ENCODE measurements around the gene ASPG.
A peak's percentile ranks its signal among the peaks of the same experiment; 100 is the strongest.

ASPG gene

DNA sequence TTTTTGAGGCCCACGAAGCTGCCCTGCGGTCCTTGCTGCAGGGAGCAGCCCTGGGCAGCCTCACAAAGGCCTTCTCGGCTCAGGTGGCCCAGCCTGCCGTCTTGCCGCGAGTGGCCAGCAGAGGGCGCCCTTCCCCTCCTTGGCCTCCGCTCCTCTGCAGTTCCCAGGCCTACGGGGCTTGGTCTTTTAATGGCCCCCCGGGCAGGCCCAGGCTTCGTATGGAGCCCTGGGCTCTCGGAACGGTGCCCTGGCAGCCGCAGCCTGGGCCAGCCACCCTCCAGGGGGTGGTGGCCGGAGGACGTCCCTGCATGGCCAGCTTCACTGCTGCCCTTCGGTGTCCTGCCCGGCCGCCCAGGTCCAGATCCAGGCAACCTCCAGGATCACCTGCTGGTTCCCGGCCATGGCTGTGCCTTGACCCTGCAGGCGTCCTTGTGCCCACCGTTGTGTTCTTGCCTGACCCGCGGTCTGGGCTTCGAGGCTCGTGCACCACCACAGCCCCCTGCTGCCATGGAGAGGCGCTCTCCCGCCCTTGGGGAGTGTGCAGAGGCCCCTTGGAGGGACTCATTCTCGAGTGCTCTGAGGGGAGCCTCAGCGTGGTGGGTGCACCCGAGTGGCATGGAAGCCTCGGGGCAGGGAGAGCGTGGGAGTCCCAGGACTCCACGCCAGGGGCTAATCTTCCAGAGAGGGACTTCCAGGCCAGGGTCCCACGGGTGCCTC, 9.4 kb downstream of the ASPG start:
- DNase-seq = peak; percentile 53

- no peak for DNase-seq
Observed at GRCh38 chr14:104095426-104096310, 10.2 kb downstream of the ASPG start.

DNA sequence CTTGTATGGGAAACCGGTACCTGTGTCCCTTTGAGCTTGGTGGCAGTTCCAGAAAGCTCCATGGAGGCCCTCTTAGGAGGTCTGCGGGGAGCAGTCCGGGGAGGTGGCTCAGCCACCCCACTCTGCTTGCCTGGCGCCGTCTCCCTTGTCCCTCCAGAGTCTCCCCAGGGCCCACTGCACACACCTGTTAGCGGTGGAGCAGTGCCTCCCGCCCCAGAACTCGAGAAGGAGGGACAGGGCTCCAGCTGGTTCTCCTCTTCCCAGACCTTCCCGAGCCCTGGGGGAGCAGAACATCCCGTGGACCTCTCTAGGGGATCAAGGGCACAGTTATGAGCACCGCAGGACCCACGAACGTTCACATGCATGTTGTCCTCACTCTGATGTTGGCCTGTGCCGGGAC, 10.8 kb downstream of the ASPG start:
- DNase-seq = no peak

GRCh38 chr14:104096751-104097700, 11.5 kb downstream of the ASPG start:
- no peak for DNase-seq

DNA sequence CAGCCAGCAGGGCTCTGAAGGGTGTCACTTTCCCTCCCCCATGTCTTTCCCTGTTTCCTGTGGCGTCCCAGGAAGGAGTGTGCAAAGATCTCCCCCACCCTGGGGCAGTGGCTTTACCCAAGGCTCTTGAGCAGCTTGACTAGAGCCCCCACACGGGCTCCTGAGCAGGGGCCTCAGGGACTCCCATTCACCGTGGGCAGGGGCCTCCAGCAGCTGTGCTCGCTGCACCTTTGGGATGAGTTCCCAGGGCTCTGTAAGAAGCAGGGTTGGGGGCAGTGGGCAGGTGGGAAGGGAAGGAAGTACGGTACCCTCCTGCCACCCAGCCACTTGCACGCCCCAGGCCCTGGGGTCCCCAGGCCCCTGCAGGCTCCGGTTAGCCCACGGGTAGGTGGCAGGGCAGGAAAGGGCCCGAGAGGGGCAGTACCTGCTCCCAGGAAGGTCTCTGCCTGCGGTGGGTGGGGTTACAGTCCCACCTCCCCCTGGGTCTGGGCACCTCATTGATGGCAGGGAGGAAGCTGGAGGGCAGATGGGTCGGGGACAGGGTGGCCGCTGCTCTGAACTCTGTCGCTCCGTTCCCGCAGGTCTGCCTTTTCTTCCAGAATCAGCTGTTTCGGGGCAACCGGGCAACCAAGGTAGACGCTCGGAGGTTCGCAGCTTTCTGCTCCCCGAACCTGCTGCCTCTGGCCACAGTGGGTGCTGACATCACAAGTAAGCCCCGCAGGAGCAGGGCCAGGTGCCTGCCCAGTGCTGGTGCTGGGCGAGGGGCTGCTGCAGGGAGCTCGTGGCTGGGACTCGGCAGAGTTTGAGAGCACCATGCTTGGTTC, 13.0 kb downstream of the ASPG start:
- no peak for DNase-seq

DNA sequence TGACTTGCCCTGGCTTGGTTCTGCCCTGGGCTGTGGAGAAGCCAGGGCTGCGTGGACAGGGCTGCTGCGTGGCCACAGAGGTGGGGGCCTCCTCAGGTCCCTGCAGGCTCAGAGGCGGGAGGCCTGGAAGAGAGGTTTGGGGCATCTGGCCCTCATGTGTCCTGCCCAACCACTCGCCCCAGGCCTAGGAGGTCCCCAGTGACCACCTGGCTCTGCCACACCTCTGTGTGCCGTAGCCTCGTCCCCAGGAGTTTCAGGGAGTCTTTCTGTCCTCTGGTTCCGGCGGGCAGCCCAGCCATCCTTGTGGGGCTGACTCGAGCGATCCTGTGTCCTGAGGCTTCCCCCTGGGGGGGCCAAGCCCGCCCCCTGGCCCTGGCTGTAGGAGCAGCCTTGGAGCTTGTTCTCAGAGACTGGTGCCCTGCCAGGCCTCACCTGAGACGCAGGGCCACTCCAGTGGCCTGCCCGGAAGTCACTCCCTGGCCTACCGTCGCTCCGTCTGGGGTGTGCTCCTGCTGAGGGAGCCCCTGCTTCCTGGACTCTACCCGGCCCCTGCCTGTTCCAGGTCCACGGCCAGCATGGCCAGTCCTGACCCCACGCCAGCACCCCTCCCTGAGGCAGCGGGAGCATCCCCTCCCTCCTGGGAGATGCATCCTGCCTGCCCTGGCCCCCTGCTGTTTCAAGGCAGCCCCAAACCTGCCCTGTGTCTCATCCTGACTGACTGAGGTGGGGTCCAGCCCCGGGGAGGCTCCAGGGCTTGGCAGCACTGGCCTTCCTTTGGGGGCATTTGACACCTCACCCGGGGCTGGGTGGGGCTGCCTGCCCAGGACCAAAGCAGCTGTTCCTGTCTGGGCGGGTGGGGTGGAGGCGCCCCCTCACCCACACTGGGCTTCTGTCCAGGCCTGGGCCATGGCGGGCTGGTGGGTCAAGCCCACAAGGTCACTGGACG, 13.9 kb downstream of the ASPG start:
- no peak for DNase-seq

DNA sequence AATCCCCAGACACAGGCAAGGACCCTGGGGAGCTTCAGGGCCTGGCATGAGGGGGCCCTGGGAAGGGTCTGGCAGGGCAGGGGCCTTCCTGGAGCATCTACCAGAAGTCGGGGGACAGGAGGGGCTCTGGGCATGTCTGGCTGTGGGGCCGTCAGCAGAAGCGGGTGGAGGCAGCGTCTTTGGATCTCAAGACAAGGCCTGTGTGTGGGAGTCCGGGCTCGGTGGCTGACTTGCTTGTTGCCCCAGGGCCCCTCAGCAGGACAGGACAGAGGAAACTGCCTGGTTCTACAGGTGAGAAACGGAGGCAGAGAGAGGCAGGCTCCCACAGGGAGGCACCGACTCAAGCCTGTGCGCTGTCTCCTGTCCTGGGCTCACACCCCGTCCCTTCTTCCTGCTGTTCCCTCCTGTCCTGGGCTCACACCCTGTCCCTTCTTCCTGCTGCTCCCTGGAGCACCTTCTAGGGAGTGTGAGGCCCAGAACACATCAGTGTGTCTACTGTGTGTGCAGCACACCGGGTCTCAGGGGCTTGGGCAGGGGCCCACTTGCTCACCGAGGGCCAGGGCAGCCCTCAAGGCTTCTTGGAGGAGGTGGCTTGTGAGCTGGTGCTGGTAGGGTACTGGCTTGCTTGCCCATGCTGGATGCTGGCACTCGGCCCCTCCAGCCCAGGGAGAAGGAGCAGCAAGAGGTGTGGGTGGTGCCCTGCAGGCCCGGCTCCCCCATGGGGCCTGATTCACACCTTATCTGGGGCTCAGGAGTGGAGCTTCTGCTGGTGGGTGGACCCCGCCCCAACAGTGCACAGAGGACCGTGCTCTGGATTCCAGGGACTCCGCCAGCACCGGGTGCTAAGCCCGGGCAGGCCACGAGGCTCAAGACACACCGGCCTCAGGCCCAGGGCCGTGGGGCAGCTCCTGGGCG, 14.9 kb downstream of the ASPG start:
- DNase-seq = no peak

GRCh38 chr14:104101086-104101621, 15.7 kb downstream of the ASPG start:
- no peak for DNase-seq

DNA sequence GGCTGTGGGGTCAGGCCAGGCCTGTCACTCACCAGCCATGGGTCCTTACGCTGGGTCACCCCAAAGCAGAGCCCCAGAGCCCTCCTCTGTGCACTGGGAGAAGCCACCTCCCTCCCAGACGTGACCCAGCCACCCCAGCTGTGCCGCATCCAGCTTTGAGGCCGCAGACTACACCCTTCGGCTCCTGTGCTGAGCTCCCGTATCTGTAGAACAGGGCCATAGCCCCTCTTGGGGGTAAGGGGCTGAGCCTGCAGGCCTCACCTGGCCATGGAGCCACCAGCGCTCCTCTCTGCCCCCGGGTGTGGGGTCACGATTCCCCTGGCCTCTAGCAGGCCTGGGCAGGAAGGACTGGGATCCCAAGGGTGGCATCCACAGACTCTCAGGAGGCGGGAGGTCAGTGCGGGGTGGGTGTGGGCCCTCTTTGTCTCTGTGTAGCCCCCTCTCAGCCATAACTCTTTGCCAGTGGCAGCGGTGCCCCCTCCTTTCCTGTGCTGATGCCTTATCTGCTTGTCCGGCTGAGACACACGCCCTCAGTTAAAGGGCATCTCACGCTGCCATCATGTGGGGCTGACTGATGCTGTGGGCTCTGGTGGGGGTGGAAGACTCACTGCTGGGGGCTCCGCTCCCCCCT, 16.3 kb downstream of the ASPG start:
- no peak for DNase-seq

GRCh38 chr14:104102282-104102914, 16.9 kb downstream of the ASPG start:
- DNase-seq = no peak

DNA sequence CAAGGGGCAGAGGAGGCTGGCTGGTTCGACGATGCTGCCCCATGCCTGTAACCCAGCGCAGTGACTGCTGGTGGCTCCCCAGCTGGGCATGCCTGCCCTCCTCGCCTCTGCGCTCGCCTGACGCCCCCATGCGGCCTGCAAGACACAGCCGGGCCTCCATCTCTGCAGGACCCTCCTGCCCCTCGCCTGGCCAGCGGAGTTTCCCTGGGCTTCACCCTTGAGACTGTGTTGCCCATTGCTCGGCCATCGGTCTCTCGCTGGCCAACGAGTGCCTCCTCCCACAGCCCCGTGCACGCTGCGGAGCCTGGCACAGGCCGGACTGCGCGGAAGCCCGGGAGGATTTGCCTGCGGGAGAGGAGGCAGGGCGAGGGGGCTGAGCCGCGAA, 17.6 kb downstream of the ASPG start:
- no peak for DNase-seq

DNA sequence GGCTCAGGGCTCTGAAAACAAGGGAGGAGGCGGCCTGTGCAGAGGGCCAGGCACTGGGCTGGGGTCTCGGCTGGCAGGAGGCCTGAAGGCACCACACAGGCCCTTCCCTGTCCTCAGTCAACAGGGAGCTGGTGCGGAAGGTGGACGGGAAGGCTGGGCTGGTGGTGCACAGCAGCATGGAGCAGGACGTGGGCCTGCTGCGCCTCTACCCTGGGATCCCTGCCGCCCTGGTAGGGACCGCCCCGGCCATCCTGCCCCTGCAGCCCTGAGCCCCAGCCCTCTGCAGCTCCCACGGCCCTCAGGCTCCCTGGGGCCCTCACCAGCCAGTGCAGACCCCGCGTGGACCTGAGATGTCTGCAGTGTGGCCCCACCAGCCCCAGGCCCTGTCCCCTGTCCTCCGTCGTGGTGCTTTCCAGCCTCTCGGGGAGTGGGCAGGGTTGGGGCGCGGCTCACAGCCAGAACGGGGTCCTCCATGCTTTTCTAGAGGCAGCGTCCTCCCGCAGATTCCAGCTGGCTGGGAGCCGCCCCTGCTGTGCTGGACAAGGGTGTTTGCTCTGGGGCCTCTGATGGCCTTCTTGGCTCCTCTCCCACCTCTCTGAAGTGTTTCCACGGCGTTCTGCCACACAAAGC, 18.1 kb downstream of the ASPG start:
- DNase-seq = no peak

- no peak for DNase-seq
Observed at GRCh38 chr14:104104076-104104901, 18.8 kb downstream of the ASPG start.

DNA sequence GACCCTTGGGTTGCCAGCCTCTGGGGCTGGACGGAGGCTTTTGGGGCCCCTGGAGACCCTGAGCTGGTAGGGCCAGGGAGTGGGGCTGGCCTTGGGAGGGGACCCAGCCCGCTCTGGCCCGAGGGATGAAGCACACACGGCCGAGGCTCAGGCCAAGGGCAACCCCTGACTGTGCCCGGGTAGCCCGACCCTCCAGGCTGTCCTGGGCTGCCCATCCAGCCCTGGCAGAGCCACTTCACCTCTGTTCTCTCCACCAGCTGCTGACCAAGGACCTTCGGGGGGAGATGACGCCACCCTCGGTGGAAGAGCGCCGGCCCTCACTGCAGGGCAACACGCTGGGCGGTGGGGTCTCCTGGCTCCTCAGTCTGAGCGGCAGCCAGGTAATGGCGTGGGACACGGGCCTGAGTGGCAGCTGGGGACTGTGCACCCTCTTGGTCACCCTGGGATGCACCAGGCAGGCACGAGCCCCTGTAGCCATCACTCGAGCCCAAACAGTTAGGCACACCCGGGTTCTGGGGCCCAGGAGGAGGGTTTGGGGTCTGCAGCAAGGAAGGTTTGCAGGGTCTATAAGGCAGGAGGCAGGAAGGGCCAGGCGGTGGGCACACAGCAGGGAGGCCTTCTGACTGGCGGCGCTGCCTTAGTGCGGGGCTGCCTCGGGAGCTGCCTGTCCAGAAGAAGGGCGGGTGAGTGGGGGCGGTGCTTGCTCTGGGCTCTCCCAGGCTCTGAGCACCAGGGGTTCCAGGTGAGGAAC, 19.7 kb downstream of the ASPG start:
- no peak for DNase-seq

- no peak for DNase-seq
Observed at GRCh38 chr14:104105822-104106470, 20.4 kb downstream of the ASPG start.

DNA sequence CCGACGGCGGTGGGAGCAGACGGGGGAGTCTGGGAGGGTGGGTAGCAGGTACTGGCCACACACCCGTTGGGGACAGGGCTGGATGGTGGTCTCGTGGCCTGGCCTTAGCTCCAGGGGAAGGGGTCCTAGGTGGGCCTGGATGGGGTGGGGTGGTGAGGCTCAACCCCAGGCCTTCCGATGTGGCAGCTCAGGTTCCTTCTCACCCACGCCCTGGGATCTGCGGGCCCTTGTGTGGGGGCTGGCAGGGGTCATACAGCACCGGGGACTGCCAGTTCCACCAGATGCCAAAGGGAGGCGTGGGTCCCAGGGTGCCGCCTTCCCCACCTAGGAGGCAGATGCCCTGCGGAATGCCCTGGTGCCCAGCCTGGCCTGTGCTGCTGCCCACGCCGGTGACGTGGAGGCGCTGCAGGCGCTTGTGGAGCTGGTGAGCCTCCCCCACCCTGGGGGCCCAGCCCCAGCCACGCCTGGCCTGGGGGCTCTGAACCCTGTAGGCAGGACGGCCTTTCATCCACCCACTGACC, 21.0 kb downstream of the ASPG start:
- no peak for DNase-seq
